Stimulated activated CD4-positive, alpha-beta T cell treated with anti-CD3 and anti-CD28 coated beads, Interleukin-2, amount 100 ng/mL, for 4 hours (primary cell): ENCODE results near the gene POMGNT1.

Source experiments
- DNase-seq: peaks from one replicate; pipeline ENCODE4 v3.0.0-alpha.2; 2020; ENCODE audit warnings: low read depth

The POMGNT1 gene

DNA sequence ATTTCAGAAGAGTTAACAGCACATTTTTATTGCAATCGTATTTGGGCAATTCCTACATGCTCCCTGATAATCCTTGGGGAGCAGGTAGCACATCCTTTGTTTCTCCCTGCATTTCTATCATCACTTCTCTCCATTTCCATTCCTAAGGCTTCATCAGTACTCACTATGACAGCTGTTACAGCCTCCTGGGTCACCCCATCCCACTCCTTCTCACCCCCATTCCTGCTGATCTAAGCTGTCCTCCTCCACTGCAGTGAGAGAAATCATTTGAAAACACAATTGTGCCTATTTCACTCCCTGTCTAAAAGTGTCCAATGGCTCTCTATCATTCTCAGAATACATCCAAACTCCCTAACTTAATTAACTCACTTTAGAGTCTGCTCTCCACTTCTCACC is 40.3 kb downstream of the POMGNT1 start:
- DNase-seq = no peak

DNA sequence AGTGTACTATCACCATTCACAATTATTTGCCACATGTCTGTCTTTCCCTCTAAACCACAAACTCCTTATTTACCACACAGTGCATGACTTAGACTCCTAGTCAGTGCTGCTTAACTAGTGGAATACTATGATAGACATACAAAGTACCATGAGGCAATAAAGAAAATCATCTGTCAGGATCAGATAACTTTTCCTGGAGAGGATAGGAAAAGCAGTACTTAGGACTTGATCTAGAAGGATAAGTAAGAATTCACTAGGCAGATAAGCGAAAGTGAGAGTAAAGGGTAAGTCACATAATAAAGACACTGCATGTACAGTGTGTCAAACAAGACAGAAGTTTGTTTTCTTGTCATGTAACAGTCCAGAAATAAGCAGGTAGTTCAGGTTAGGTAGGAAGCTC is 44.5 kb downstream of the POMGNT1 start:
- DNase-seq = no peak

DNA sequence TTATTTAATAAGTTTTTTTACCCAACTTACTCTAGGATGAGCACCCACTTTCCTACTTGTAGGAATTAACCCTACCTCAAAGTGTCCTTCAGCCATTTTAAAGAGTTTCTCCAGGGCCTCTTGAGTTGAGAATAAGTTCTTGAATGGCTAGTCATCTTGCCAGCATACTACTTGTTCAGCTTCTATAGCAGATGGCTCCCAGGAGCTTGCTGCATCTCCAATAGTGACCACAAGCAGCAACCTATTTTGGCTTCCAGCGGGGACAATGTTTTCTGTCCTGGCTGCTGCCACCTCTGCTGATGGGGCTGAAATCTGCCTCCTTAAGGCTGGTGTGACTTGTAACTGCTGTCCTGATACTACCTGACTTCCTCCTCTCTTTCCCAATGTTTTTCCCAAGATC is 45.0 kb downstream of the POMGNT1 start:
- no peak for DNase-seq

DNA sequence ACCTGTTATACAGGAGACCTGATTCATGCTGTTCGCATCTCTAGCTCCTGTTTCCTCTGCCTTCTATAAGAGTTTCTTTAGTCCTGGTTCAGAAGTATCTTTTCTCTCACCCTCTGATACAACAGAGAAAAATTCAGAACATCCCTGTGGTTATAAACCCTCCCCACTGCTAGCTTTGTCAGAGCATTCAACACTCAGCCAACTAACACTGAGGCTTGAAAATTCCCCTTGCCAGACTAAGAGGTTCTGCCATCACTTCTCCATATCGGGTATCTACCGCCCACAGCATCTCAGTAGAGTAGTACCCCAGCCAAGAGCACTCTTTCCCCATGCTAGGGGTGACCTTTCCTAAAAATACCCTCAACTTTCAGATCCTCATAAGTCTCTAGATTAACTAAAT is 46.2 kb downstream of the POMGNT1 start:
- DNase-seq = no peak

DNA sequence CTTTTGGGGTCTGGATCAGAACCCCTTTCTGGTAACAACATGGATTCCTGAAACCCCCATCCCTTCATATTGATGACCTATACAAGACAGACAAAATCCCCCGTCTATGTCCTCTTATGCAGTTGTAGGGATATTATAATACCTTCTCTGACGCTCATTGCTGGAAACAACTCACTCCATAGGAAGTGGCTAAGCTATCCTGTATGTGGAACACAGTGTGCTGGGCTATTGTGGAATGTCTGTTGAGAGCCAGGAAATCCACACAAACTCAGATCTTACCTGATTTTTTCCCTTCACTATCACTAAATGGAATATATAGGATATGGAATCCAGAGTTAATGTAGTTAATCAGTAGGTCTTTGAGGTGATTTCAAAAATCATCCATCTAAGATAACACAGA is 48.1 kb downstream of the POMGNT1 start:
- no peak for DNase-seq

DNA sequence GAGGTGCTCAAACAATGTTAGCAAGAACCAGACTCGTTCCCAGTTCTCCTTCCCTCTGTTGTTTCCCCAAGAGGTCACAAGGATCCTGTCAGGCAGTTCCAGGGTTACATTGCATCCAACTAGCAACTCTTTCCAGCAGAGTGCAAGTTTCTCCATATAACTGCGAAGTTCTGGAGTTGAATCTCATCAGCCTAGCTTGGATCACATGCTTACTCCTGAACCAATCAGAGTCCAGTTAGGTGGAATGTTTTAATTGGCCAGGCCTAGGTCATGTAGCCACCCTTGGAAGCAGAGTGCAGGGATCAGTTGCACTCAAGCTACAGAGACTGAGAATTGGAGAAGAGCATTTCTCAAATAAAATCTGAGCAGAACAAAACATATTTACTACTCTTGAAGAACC is 49.9 kb downstream of the POMGNT1 start:
- DNase-seq = no peak
